ENCODE data around the gene LNPEP.

The LNPEP gene

DNA sequence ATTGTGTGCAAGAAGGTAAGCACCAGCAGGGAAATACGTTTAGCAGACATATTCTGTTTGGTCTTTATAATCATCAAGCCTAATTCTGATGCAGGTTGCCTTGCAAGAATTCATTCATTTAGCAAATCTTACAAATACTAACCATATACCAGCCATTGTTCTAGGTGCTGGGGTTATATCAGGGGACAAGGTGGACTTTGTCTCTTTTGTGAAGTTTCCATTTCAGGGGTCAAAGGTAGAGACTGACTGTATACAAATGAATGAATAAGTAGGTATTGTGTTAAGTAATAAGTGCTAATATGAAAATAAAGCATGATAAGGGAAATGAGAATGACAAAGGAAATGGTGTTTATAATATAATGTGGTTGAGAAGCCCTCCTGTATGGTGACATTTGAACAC, 64.0 kb downstream of the LNPEP start:
- no peak for DNase-seq (ENCODE audit: low read depth in 2 of 2)

DNA sequence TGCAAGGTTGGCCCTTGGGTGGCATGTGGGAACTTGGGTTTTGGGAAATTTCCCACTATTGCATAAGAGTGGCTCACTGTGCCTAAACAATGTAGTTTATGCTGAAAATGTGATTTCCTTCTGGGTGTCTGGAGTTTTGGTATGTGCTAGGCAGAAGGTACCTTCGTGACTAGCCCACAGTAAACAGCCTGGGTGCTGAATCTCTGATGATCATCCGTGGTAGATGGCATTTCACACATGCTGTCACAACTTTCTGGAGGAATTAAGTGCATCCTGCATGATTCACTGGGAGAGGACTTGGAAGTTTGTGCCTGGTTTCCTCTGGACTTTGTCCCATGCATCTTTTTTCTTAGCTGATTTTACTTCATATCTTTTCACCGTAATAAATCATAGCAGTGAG, 64.5 kb downstream of the LNPEP start:
- DNase-seq (ENCODE audit: low read depth in 2 of 2) = no peak

DNA sequence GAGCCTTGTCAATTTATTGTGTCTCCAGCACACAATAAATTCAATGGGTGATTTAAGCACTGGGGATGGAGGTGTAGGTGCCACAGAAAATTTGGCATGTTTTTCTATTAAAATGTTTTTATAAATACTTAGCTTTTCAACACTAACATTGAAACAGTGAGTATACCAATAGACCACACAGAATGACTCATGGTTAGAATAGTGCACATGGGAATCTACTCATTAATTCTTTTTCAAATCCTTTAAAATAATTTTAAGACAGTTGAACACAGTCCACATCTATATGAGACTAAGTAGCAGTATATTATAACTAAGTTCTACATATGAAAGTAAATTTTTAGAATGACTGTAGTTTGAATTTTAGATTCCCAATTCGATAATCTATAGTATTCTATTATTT, 67.1 kb downstream of the LNPEP start:
- no peak for DNase-seq (ENCODE audit: low read depth in 2 of 2)

- no peak for DNase-seq (ENCODE audit: low read depth in 2 of 2)
These were observed 68.7 kb downstream of the LNPEP start for GRCh38 chr5:97004423-97005060.

GRCh38 chr5:97006454-97007060, 70.7 kb downstream of the LNPEP start:
- DNase-seq (ENCODE audit: low read depth in 2 of 2) = no peak

DNA sequence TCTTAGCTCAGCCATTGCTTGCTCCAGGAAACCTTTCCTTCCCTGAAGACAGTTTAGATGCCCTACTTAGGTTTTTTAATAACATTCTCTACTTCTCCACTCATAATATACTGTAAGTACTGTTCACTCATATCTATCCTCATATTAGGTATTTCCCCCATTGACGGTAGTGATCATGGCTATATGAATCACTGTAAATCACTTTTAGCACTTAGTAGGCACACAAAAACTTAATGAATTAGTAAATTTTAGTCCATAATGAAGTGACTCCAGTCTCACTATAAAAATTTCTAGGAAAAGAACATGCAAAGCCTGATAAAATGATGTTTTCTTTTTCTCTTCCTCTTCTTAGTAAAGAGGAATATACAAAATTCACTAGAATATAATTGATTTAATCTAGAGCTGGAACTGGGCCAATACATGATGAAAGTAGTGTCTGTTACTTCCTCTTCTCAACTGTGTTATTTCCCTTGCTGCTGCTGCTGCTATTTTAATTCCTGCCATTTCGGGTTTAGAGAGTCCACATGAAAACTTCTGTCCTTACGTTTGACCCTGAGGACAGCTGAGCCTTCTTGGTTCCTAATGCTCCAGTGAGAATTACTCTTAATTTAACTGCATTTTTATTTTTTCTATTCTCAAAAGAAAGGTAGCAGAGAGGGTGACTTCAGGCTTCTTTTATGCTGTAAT, 73.5 kb downstream of the LNPEP start:
- DNase-seq (ENCODE audit: low read depth in 2 of 2) = no peak

- DNase-seq (ENCODE audit: low read depth in 2 of 2) = no peak
These were observed 74.0 kb downstream of the LNPEP start for GRCh38 chr5:97009921-97010320.

DNA sequence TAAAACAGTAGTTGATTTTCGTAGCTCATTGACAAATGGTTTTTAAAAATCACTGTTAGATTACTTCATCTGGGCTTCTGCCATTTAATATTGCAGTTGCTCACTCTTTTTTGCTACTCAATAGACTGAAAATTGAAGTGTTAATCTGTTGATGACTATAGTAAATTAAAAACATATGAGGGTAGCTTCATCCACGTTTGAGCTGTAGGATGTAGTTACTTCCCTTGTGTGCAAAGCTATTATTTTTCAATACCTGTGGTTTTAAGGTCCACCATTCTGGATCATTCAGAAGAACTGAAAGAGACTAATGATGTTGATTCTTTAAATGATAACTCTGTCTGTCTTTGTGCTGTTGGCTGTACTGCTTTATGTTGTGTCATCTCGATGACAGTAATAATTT, 74.7 kb downstream of the LNPEP start:
- no peak for DNase-seq (ENCODE audit: low read depth in 2 of 2)

- no peak for DNase-seq (ENCODE audit: low read depth in 2 of 2)
These were observed 75.7 kb downstream of the LNPEP start for GRCh38 chr5:97011567-97011966.

DNA sequence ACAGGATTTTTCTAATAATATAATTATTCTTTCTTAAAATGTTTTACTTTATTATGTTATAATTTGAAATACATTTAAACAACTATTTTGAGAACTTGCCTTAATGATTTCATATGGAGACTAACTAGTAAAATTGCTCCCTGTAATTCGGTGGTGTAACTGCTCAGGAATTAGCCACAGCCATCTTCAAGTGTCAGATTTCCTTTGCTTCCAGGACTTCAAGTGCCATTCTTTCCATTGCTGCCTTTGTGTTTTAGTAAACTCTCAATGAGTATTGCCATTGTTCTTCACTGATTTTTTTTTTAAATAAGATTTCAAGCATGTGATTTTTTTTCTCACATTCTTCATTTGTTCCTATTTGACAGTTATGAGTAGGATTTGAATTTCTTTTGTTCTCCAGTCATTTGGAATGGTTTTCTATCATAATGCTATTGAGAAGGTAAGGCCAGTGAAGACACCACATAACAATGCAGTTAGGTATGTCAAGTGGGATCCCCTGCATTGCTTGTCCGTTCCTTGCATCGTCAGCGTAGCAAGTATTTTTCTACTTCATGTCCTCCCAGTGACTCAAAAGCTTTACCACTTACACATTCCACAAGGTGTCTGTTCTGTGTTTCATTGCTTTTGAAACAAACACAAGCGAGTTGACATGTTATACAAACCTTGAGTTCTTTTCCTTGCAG, 83.7 kb downstream of the LNPEP start:
- DNase-seq (ENCODE audit: low read depth in 2 of 2) = no peak

DNA sequence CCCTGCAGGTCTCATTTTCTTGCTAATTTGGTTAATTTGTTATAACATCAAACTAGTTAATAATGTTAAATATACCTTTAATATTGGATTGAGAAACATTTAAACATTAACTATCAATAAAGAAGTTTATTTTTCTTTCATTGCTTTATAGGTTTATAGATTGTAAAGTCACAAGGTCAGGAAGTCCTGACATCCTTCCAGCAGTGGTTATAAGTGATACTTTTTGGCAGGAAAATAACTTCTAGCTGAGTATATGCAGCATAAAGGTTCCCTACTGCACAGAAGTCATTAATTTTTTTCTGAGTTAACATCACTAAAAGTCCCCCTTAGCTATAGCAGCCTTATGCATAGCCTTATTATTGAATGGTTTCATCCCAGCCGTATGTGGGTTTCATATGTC, 85.5 kb downstream of the LNPEP start:
- DNase-seq (ENCODE audit: low read depth in 2 of 2) = no peak

- DNase-seq (ENCODE audit: low read depth in 2 of 2) = no peak
These were observed 87.0 kb downstream of the LNPEP start for GRCh38 chr5:97022898-97023297.

GRCh38 chr5:97026721-97027120, 90.8 kb downstream of the LNPEP start:
- DNase-seq (ENCODE audit: low read depth in 2 of 2) = no peak

- no peak for DNase-seq (ENCODE audit: low read depth in 2 of 2)
These were observed 101.9 kb downstream of the LNPEP start for GRCh38 chr5:97037819-97038218.

DNA sequence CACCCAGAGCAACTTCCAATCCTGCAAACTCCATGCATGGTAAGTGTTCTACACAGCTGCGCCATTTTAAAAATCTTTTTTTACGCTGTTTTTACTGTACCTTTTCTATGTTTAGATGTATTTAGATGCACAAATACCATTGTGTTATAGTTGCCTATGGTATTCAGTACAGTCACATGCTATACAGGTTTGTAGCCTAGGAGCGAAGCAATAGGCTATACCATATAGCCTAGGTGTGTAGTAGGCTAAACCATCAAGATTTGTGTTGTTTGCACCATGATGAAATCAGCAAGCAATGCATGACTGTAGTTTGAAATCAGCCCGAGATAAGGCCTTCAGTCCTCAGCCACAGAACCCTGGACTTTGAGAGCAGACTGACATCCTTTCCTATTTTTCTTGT, 105.4 kb downstream of the LNPEP start:
- DNase-seq (ENCODE audit: low read depth in 2 of 2) = no peak

GRCh38 chr5:97042996-97043395, 107.1 kb downstream of the LNPEP start:
- DNase-seq (ENCODE audit: low read depth in 2 of 2) = no peak

- no peak for DNase-seq (ENCODE audit: low read depth in 2 of 2)
These were observed 107.6 kb downstream of the LNPEP start for GRCh38 chr5:97043511-97043910.

DNA sequence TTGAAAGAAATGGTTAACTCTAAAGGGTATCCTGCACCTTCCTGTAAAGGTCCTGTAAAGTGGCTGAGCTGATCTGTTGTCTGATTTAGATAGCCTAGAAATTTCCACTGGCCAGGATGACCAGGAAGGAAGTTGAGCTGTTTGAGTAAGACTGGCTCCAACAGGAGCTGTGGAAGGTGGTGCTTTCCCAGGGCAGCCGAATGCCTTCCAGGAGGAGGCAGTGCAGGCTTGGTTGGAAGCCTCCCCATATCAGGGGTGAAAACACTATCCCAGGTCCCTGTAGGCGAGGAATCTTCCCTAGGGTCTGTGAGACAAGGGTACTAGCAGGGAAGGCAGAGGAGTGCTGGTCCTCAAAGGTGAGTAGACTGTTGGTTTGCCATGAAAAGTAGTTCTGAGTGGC, 108.2 kb downstream of the LNPEP start:
- no peak for DNase-seq (ENCODE audit: low read depth in 2 of 2)

DNA sequence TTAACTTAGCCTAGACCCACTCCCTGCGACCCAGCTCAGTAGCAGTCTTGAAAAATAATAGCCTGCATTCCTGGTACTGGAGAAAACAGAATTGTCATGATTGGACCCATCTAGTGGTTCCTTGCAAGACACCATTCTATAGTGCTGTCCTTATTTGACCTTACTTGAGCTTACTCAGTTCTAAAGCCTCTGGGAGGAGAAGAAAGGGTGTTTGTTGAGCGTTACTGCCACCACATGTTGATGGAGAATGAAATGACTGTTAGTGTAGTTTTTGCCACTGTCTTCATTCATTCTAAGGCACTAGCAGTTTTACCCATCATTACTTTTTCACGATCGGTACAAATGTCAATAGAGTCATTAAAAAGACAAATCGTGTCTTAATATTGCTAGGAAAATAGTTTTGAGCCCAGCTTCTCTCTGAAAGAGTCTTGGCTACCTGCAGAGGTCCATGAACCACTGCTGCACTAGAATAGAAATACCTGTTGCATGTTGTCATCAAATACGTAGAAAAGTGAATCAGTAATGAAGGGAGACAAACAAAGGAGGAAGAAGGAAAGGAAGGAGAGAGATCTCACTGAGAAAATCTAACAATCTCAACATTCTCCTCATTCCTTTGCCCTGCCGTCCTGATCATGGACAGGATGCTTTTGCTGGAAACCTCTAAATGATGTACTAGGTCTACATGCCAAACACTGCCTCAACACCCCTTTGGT, 110.5 kb downstream of the LNPEP start:
- no peak for DNase-seq (ENCODE audit: low read depth in 2 of 2)

DNA sequence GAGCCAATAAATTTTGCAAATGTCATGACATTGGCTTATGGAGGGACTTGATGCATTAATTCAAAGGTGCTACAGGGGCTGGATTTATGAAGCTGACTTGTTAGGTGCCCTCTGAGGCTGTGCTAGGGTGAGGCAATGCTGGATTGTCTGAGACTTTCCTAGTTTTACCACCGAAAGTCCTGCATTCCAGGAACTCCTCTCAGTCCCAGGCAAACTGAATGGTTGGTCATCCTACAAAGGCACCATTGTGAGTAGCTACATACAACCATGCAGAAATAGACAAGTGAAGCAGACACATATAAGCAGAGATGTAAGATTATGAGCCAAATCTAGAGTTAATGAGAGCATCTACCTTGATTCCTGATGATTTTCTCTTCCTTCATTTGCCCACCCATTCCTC, 111.2 kb downstream of the LNPEP start:
- no peak for DNase-seq (ENCODE audit: low read depth in 2 of 2)

DNA sequence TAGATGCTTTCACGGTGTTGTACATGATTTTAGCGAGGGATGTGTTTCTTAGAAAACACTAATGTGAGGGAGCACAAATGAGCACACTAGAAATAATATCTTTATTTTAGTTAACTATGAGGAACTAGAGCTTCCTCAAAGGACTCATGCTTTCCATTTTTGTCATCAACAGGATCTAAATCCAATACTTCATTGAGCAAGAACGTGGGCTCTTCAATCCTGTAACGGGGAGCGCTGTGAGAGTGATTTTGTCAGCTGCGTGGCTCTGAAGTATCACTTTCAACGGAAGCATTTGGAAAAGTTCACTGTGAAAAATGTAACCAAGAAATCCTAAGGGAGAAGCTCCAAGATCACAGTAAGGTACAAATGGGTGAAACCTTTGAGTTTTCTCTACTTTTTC, 113.3 kb downstream of the LNPEP start:
- DNase-seq (ENCODE audit: low read depth in 2 of 2) = no peak

GRCh38 chr5:97056263-97056662, 120.4 kb downstream of the LNPEP start:
- no peak for DNase-seq (ENCODE audit: low read depth in 2 of 2)
